ENCODE results near the gene KCNK4. TPM values are rescaled to one million over a fixed set of nuclear protein-coding genes. Genes with fewer than 3 reads are reported as not detected.
A peak's percentile ranks its signal among the peaks of the same experiment; 100 is the strongest.

The KCNK4 gene
- total and polyA plus RNA-seq, 12 donors: not detected

DNA sequence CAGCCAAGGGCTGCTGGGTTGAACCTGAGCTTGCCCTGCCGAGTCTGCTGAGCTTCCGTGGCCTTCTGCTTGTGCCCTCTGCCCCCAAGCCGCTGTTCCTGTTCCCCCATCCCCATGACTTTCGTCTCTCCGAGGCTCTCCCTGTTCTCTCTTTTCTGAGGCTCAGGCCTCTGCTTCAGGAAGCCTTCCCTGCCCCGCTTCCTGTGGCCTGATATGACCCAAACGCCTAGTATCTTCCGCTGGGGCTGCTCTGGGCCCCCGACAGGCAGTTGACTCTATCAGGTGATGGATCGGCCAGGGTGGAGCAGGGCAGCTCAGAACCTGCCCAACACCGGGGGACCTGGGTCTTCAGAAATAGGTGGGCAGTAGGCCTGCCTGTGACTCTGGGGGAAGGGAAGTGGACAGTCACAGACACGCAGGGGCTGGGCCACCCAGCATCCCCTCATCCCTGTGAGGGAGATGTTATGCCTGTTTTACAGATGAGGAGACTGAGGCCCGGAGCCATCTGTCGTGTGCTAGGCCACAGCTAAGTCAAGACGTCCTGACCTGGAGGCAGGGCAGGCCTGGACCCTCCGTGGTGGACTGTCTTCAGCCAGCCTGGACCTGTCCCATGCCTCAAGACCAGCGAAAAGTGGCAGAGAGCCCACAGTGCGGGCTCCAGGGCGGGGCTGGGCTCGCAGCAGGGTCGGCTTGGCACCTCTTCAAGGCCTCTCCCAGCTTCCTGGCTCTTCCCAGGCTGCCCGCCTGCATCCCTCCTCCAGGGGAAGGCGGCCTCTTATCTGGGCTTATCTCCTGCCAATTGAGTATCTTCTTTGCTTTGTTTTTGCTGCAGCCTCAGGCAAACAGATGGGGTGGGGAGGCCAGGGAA is 22.8 kb upstream of the KCNK4 start:
- peak; percentile 58 to 74 for DNase-seq
- intact Hi-C loops (cut with DNase I): loop anchor here in 1 of 10 donors (1.0 to 2.0 kb wide), 2 partner anchors 17 to 64 kb away; partner anchors contain the start of gene PLCB3
- WGBS, 2 donors: 31 to 36% methylated on average over 23 of the region's 23 CpGs
- peak overlapping the region; percentile 58 to 100 (median 98) for H3K27ac ChIP-seq
- no peaks in the 10 kb centered on the region for H3K27me3 ChIP-seq
- peak overlapping the region; percentile 63 to 90 (median 74) for H3K4me3 ChIP-seq
- peak in 2 of 8 donors; percentile 0 for ATAC-seq
- H3K4me1 ChIP-seq: peaks cover 18 to 49% (median 36%) of the 10 kb centered on the region in 9 donors
- H3K36me3 ChIP-seq: peaks cover 0 to 42% (median 9%) of the 10 kb centered on the region in 9 donors
- no peaks in the 10 kb centered on the region for H3K9me3 ChIP-seq
- TF ChIP-seq, protein P1, sequence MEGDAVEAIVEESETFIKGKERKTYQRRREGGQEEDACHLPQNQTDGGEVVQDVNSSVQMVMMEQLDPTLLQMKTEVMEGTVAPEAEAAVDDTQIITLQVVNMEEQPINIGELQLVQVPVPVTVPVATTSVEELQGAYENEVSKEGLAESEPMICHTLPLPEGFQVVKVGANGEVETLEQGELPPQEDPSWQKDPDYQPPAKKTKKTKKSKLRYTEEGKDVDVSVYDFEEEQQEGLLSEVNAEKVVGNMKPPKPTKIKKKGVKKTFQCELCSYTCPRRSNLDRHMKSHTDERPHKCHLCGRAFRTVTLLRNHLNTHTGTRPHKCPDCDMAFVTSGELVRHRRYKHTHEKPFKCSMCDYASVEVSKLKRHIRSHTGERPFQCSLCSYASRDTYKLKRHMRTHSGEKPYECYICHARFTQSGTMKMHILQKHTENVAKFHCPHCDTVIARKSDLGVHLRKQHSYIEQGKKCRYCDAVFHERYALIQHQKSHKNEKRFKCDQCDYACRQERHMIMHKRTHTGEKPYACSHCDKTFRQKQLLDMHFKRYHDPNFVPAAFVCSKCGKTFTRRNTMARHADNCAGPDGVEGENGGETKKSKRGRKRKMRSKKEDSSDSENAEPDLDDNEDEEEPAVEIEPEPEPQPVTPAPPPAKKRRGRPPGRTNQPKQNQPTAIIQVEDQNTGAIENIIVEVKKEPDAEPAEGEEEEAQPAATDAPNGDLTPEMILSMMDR (IDR thresholded peaks at IDR 0.05): no peak

- Histone ChIP-seq H3K4me3 (peak overlapping the region; percentile 63 to 90 (median 74)), H3K36me3 (peaks cover 0 to 34% (median 9%) of the 10 kb centered on the region in 9 donors), H3K9me3 (no peaks in the 10 kb centered on the region), H3K27ac (peak overlapping the region; percentile 58 to 100 (median 98)), H3K4me1 (peaks cover 18 to 55% (median 36%) of the 10 kb centered on the region in 9 donors), H3K27me3 (no peaks in the 10 kb centered on the region)
- peak; percentile 69 to 73 for DNase-seq
- 1% methylated on average over 34 of the region's 34 CpGs for WGBS, 2 donors
- TF ChIP-seq, protein P1 (IDR thresholded peaks at IDR 0.05): peak in 1 of 9 donors; percentile 4
- ATAC-seq: peak in 5 of 8 donors; percentile 3 to 24 (median 6)
- intact Hi-C loops (cut with DNase I): loop anchor here in 2 of 10 donors (1.0 to 2.0 kb wide), 3 partner anchors 18 to 65 kb away; partner anchors contain the start of gene PLCB3 (in 2 of the 2)
Measured at GRCh38 chr11:64268893-64269539, 22.1 kb upstream of the KCNK4 start.

- peak; percentile 86 to 92 (median 90) for ATAC-seq
- intact Hi-C loops (cut with DNase I): loop anchor here in 5 of 10 donors (1.0 to 2.0 kb wide), 7 partner anchors 15 to 35 kb away; partner anchors contain the start of genes GPR137 (in 5 of the 5), BAD (in 4 of the 5), FKBP2 (in 3 of the 5) and PLCB3 (in 2 of the 5)
- Histone ChIP-seq H3K4me3 (peak overlapping the region; percentile 70 to 90 (median 79)), H3K27me3 (no peaks in the 10 kb centered on the region), H3K27ac (peak overlapping the region; percentile 89 to 100 (median 98)), H3K4me1 (peaks cover 18 to 55% (median 36%) of the 10 kb centered on the region in 9 donors), H3K36me3 (peaks cover 0 to 27% (median 9%) of the 10 kb centered on the region in 9 donors), H3K9me3 (no peaks in the 10 kb centered on the region)
- 0 to 1% methylated on average over 53 to 58 of the region's 58 CpGs for WGBS, 2 donors
- TF ChIP-seq, protein P1 (IDR thresholded peaks at IDR 0.05): peak in 5 of 9 donors; percentile 2 to 56 (median 39)
- peak; percentile 97 to 99 for DNase-seq
Measured at GRCh38 chr11:64269540-64270220, 21.4 kb upstream of the KCNK4 start.

Measured in heart right ventricle (tissue), 16 donors.